ENCODE results near the gene MYLK. TPM values are rescaled to one million over a fixed set of nuclear protein-coding genes. Genes with fewer than 3 reads are reported as not detected.
"Not testable (repeated sequence)": the region's sequence is repeated elsewhere in the genome, so short reads cannot be mapped to it uniquely, and the experiment has no call there.

MYLK gene
- total RNA-seq, 1 donor from 2014 or later, result 0.08 TPM

DNA sequence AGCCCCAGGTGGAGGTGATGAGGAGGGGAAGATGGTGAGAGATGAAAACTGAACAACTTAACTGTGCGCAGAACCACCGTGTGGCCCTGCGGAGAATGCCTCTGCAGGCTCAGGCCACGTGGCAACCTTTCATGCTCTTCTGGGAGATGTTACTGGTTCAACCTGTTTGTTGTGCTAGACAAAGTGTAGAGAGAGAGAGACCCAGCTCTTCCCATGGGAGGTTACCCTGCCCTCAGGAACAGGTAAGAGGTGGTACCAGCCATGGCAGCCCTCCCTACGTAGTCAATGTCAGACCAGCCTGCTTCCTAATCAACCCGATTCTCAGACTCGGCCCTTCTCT lies 262.3 kb downstream of the MYLK start:
- H3K27me3 Mint-ChIP-seq (ENCODE audit: insufficient read depth), result no peaks in the 10 kb centered on the region
- intact Hi-C loops (cut with micrococcal nuclease), result no loop called here
- no peaks in the 10 kb centered on the region for H3K4me1 Mint-ChIP-seq (ENCODE audit: low read depth)
- H3K9me3 Mint-ChIP-seq, result no peaks in the 10 kb centered on the region
- no peak overlapping the region for H3K4me3 Mint-ChIP-seq
- DNase-seq (ENCODE audit: low spot score), result no peak
- H3K36me3 Mint-ChIP-seq (ENCODE audit: low read depth), result no peaks in the 10 kb centered on the region
- no peak overlapping the region for H3K27ac Mint-ChIP-seq

DNA sequence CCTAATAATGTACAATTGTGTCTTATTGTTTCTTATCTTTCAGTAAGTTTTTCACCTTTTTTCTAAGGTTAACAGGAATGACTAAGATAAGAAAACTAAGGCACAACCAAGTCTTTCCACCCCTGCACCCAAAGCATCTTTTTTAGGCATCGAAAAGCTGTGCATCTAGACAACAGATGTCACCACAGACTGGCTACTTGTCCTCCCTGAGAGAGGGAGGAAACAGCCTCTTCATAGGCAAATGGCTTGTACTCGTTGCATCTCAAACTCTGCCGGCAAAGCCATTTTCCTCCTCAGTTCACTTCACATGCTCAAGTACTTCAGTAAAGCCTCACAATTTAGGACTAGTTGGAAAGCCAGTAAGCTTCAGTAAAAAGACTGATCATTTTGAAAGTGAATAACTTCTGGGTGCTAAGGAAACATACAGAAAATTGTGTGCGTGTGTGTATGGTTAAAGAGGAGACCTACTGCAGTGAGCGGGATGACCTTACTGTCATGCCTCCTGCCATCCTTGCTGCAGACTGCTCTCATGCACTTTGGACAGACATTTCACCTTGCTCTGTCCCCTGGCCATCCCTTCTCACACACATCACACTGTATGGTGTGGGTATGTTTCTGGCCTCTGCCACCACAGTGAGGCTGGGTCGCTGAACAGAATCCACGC lies 262.8 kb downstream of the MYLK start:
- Mint-ChIP-seq H3K27ac (no peak overlapping the region), H3K36me3 (ENCODE audit: low read depth) (no peaks in the 10 kb centered on the region), H3K9me3 (no peaks in the 10 kb centered on the region), H3K4me3 (no peak overlapping the region), H3K4me1 (ENCODE audit: low read depth) (no peaks in the 10 kb centered on the region), H3K27me3 (ENCODE audit: insufficient read depth) (no peaks in the 10 kb centered on the region)
- no peak for DNase-seq (ENCODE audit: low spot score)
- intact Hi-C loops (cut with micrococcal nuclease), result no loop called here

DNA sequence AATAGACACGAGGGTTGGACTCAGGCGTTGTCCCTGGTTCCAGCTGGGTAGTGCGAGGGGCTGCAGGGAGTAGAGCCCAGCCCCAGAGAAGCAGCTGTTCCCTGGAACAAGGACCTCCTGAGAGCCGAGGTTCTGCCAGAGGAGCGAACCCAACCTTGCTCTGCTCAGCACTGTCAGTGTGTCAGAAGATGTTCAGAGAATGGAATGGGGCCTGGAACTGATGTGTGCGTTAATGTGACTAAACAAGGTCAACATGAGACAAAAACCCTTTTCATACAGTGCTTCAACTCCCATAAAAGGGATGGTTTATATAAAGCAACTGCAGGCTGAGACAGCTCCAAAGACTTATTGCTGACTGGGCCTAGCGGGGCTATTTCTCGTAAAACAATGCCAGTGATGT lies 263.8 kb downstream of the MYLK start:
- H3K4me1 Mint-ChIP-seq (ENCODE audit: low read depth), result no peaks in the 10 kb centered on the region
- H3K36me3 Mint-ChIP-seq (ENCODE audit: low read depth), result no peaks in the 10 kb centered on the region
- no peak overlapping the region for H3K27ac Mint-ChIP-seq
- no peak for DNase-seq (ENCODE audit: low spot score)
- intact Hi-C loops (cut with micrococcal nuclease), result no loop called here
- no peak overlapping the region for H3K4me3 Mint-ChIP-seq
- H3K27me3 Mint-ChIP-seq (ENCODE audit: insufficient read depth), result no peaks in the 10 kb centered on the region
- H3K9me3 Mint-ChIP-seq, result no peaks in the 10 kb centered on the region

DNA sequence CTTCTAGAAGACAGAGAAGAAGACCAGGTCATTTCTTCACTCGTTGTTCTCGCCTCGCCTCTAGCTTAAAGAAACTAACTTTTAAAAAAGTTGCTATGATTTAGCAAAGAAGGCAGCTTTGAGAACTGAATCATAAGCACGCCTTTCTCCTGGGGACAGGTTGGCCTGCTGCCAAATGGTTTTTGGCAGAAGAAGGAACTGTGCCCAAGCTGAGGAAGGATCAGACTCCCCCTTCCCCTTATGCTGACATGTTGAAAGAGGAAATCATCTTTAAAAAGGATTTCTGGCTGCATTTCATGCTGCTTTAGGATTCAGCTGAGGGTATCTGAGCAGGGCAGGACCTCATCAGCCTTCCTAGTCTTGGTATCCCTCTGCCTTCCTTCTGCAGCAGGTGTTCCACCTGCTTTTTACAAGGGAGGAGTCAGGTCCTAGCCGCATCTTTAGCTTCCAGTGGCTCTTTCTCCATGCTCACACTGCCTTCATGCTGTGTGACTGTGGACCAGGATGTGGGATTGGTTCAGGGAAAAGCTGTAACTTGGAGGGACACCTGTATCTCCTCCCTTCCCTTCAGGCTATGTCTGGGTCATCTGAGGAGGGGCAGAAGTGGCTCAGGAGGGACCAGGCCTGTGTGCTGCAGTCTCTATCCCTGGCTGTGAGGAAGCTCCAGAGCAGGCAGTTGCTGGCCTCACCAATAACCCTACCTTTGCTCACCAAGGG lies 265.2 kb downstream of the MYLK start:
- no peak overlapping the region for H3K4me3 Mint-ChIP-seq
- no peaks in the 10 kb centered on the region for H3K9me3 Mint-ChIP-seq
- H3K36me3 Mint-ChIP-seq (ENCODE audit: low read depth), result no peaks in the 10 kb centered on the region
- H3K27ac Mint-ChIP-seq, result no peak overlapping the region
- DNase-seq (ENCODE audit: low spot score), result no peak
- H3K27me3 Mint-ChIP-seq (ENCODE audit: insufficient read depth), result no peaks in the 10 kb centered on the region
- no peaks in the 10 kb centered on the region for H3K4me1 Mint-ChIP-seq (ENCODE audit: low read depth)
- intact Hi-C loops (cut with micrococcal nuclease), result no loop called here

DNA sequence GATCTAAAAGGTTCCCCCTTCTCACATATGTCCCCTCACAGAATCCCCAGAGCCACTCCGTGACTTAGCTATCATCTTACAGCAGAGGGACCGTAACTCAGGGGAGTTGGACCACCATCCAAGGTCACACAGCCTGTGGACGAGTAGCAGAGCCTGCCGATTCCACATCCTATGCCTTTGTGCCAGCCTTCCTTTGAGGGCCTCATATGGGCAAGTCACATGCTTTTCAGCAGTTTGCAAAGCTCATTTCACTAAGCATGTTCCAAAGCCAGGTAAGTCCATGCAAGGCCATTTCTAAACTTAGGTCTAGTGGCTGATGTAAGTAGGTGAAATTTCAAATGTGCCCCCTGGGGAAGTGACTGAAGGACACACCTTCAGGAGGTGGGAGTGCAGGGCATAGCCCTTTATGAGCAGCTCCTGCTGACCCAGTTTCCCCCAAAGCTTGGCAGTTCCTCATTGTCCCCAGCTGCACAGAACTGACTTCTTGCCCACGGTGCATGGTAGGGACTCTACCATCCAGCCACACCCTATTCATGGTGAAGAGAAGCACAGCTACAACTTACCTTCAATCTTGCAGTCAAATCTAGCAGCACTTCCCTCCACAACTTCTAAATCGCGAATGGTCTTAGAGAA lies 265.9 kb downstream of the MYLK start:
- no peak overlapping the region for H3K4me3 Mint-ChIP-seq
- no peaks in the 10 kb centered on the region for H3K4me1 Mint-ChIP-seq (ENCODE audit: low read depth)
- H3K36me3 Mint-ChIP-seq (ENCODE audit: low read depth), result no peaks in the 10 kb centered on the region
- no peak for DNase-seq (ENCODE audit: low spot score)
- H3K9me3 Mint-ChIP-seq, result no peaks in the 10 kb centered on the region
- H3K27ac Mint-ChIP-seq, result no peak overlapping the region
- intact Hi-C loops (cut with micrococcal nuclease), result no loop called here
- H3K27me3 Mint-ChIP-seq (ENCODE audit: insufficient read depth), result no peaks in the 10 kb centered on the region

DNA sequence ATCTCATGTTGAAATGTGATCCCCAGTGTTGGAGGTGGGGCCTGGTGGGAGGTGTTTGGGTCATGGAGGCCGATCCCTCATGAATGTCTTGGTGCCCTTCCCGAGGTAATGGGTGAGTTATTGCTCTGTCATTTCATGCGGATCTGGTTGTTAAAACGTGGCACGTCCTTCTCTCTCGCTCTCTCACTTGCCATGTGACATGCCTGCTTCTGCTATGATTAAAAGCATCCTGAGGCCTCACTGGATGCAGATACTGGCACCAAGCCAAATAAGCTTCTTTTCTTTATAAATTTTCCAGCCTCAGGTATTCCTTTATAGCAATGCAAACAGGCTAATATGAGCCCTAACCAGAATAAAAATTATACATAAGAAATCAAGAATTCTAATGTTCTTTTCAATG lies 267.5 kb downstream of the MYLK start:
- no peaks in the 10 kb centered on the region for H3K9me3 Mint-ChIP-seq
- H3K4me1 Mint-ChIP-seq (ENCODE audit: low read depth), result no peaks in the 10 kb centered on the region
- H3K27ac Mint-ChIP-seq, result no peak overlapping the region
- no peak for DNase-seq (ENCODE audit: low spot score)
- no peak overlapping the region for H3K4me3 Mint-ChIP-seq
- intact Hi-C loops (cut with micrococcal nuclease), result no loop called here
- H3K36me3 Mint-ChIP-seq (ENCODE audit: low read depth), result no peaks in the 10 kb centered on the region
- no peaks in the 10 kb centered on the region for H3K27me3 Mint-ChIP-seq (ENCODE audit: insufficient read depth)

DNA sequence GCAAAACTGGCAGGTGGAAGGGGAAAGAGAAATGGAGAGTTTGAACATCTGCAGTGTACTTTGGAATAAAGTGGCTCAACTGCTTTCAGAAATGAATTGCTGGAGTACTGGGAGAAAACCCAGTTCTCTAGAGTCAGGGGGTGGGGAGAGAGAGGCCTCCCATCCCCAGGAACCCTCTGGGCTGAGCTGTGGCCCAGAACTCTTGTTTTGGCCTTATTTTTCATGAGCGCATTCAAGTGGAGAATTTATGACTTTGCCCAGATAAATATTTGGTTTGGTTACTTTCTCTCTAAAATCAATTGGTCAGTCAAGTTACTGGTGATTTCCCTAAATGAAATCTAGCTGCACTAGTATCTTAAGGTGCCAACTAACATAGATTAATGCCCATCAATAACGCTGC lies 270.6 kb downstream of the MYLK start:
- Mint-ChIP-seq H3K27me3 (ENCODE audit: insufficient read depth) (no peaks in the 10 kb centered on the region), H3K27ac (no peak overlapping the region), H3K36me3 (ENCODE audit: low read depth) (no peaks in the 10 kb centered on the region), H3K9me3 (no peaks in the 10 kb centered on the region), H3K4me3 (no peak overlapping the region), H3K4me1 (ENCODE audit: low read depth) (no peaks in the 10 kb centered on the region)
- DNase-seq (ENCODE audit: low spot score), result no peak
- intact Hi-C loops (cut with micrococcal nuclease), result no loop called here

DNA sequence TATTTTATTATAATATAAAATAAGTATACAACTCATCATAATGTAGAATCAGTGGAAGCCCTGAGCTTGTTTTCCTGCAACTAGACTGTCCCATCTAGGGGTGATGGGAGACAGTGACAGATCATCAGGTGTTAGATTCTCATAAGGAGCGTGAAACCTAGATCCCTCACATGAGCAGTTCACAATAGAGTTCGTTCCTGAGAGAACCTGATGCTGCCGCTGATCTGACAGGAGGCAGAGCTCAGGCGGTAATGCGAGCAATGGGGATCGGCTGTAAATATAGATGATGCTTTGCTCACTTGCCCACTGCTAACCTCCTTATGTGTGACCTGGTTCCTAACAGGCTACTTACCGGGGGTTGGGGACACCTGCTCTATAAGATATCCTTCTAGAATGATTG lies 272.5 kb downstream of the MYLK start:
- H3K4me3 Mint-ChIP-seq; DNase-seq (ENCODE audit: low spot score); H3K36me3 Mint-ChIP-seq (ENCODE audit: low read depth); H3K4me1 Mint-ChIP-seq (ENCODE audit: low read depth); H3K9me3 Mint-ChIP-seq; intact Hi-C loops (cut with micrococcal nuclease); H3K27ac Mint-ChIP-seq; H3K27me3 Mint-ChIP-seq (ENCODE audit: insufficient read depth): not testable (repeated sequence)

DNA sequence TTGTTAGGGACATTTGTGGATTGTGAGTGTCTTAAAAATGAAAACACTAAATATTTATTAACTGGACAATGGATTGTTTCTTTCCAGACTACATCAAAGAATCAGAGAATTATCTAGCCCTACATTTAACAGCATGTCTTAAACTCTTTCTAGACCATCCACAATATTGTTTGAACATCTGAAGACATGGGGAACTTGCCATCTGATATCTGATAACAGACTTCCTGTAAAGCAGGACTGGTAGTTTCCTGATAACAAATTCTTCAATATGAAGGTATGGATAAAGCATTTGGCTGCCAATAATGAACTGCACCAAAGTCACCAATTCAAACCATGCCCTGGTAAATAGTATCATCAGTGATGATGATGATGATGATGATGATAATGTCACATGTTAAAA lies 273.1 kb downstream of the MYLK start:
- H3K4me1 Mint-ChIP-seq (ENCODE audit: low read depth), result no peaks in the 10 kb centered on the region
- DNase-seq (ENCODE audit: low spot score), result no peak
- no peaks in the 10 kb centered on the region for H3K27me3 Mint-ChIP-seq (ENCODE audit: insufficient read depth)
- no peak overlapping the region for H3K4me3 Mint-ChIP-seq
- no peak overlapping the region for H3K27ac Mint-ChIP-seq
- H3K36me3 Mint-ChIP-seq (ENCODE audit: low read depth), result no peaks in the 10 kb centered on the region
- H3K9me3 Mint-ChIP-seq, result no peaks in the 10 kb centered on the region
- intact Hi-C loops (cut with micrococcal nuclease), result no loop called here

DNA sequence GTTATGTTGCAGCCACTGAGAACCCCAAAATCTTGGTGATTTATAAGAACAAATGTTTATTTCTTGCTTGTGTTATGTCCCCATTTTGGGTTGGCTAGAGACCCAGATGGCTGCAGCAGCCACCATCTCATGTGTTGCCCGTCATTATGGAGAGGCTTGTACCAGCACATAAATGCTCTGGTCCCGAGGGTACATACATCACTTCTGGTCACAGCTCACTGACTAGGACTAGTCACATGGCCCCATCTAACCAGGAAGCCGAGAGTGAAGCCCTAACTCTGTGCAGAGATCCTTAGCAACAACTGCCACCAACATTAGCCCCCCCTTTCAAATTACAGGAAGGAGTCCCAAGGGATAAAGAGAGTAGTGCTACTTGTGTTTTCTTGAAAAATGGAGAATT lies 273.8 kb downstream of the MYLK start:
- Mint-ChIP-seq H3K9me3 (no peaks in the 10 kb centered on the region), H3K4me3 (no peak overlapping the region), H3K27me3 (ENCODE audit: insufficient read depth) (no peaks in the 10 kb centered on the region), H3K36me3 (ENCODE audit: low read depth) (no peaks in the 10 kb centered on the region), H3K4me1 (ENCODE audit: low read depth) (no peaks in the 10 kb centered on the region), H3K27ac (no peak overlapping the region)
- intact Hi-C loops (cut with micrococcal nuclease), result no loop called here
- DNase-seq (ENCODE audit: low spot score), result no peak

DNA sequence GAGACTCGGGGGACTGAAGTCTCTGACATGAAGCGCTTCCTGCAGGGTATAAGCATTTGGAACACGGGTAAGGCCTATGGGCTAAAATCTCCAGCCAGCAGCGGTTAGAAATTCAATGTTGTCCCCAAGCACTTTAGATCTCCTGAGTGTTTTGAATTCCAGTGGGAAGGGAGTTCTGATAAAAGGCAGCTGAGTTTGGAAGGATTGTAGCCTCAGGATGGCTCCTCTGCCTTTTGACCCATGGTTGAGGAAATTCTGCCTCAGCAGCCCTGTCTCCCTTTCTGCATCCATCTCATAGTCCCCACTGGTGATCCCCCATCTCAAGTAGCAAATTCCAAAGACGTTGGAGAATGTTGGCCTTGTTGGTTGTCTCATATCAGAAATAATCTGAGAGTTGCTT lies 275.1 kb downstream of the MYLK start:
- H3K27me3 Mint-ChIP-seq (ENCODE audit: insufficient read depth), result no peaks in the 10 kb centered on the region
- H3K4me1 Mint-ChIP-seq (ENCODE audit: low read depth), result no peaks in the 10 kb centered on the region
- intact Hi-C loops (cut with micrococcal nuclease), result no loop called here
- no peaks in the 10 kb centered on the region for H3K9me3 Mint-ChIP-seq
- no peak overlapping the region for H3K27ac Mint-ChIP-seq
- no peak overlapping the region for H3K4me3 Mint-ChIP-seq
- no peak for DNase-seq (ENCODE audit: low spot score)
- no peaks in the 10 kb centered on the region for H3K36me3 Mint-ChIP-seq (ENCODE audit: low read depth)

DNA sequence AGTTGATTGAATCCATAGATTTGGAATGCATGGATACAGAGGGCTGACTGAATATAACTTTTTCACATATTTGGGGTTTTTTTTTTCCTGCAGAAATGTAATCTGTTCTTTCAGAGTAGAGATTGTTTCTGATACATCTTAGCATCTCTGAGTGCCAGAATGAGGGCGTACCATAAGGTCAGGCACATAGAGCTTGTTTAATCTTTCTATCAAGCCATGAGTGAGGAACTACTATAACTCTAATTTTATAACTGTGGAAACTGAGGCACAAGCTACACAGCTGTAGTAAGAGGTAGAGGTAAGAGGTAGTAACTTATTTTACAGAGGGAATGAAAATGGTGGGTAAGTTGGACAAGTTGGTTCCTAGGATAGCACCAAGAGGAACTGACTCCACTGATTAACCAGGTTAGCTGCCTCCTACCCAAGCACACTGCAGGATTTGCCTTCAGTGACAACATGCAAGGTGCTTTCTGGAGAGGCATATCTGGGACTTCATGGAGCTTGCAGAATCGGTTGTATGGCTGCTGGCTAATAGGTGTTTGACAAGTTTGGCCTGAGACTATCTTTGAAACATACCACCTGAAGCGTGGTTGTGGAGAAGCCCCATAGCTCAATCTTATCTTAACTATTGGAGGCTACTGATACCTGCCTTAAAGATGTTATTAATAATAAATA lies 275.7 kb downstream of the MYLK start:
- Mint-ChIP-seq H3K27ac (no peak overlapping the region), H3K4me1 (ENCODE audit: low read depth) (no peaks in the 10 kb centered on the region), H3K9me3 (no peaks in the 10 kb centered on the region), H3K27me3 (ENCODE audit: insufficient read depth) (no peaks in the 10 kb centered on the region), H3K36me3 (ENCODE audit: low read depth) (no peaks in the 10 kb centered on the region), H3K4me3 (no peak overlapping the region)
- intact Hi-C loops (cut with micrococcal nuclease), result no loop called here
- DNase-seq (ENCODE audit: low spot score), result no peak

DNA sequence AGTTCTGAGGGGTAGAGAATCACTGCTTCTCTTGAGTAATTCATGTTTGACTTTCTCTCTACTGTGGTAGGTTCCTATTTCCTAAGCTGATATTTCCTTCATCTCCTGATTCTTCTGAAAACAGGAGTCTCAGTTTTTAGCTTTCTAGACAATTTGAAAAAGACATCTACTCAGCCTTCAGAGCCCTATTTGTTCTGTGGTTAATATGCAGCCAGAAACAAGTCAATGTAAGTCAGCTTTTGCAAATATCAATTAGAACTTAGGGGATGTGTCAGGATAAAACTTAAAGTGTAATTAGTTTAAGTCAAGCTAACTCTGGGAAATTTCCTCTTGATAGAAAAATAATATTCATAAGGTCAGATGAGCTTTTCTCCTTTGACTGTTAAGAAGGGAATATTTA lies 277.6 kb downstream of the MYLK start:
- no peaks in the 10 kb centered on the region for H3K9me3 Mint-ChIP-seq
- H3K4me1 Mint-ChIP-seq (ENCODE audit: low read depth), result no peaks in the 10 kb centered on the region
- intact Hi-C loops (cut with micrococcal nuclease), result no loop called here
- H3K27me3 Mint-ChIP-seq (ENCODE audit: insufficient read depth), result no peaks in the 10 kb centered on the region
- no peaks in the 10 kb centered on the region for H3K36me3 Mint-ChIP-seq (ENCODE audit: low read depth)
- H3K27ac Mint-ChIP-seq, result no peak overlapping the region
- no peak for DNase-seq (ENCODE audit: low spot score)
- H3K4me3 Mint-ChIP-seq, result no peak overlapping the region

Measured in activated T-helper 1 cell treated with anti-CD3 and anti-CD28 coated beads, Interleukin-12 subunit alpha, Interleukin-12 subunit beta, Interleukin-2, Interleukin-4 antibody, amounts not matched to agents 30 ng/mL and 10 ng/mL and 1 ng/mL, durations not matched to agents 14 hours and 24 hours and 36 hours (primary cell).